KMS-11 (cell line): ENCODE results near the gene PPRC1.
A peak's percentile ranks its signal among the peaks of the same experiment; 100 is the strongest.
"Not testable (repeated sequence)": the region's sequence is repeated elsewhere in the genome, so short reads cannot be mapped to it uniquely, and the experiment has no call there.

ENCODE experiments used
- H2AFZ ChIP-seq: fragments of 200-600 bp; sonication (generic); 2 replicates; pipeline ENCODE4 v1.6.1; 2016; ENCODE audit warnings: antibody characterized with exemption, mixed run types, low read depth
- H3K27ac ChIP-seq: fragments of 200-600 bp; sonication (generic); 2 replicates; pipeline ENCODE4 v1.6.1; 2016; ENCODE audit warnings: mild to moderate bottlenecking, mixed run types
- H3K27me3 ChIP-seq: fragments of 200-600 bp; sonication (generic); 2 replicates; pipeline ENCODE4 v1.6.1; 2017; ENCODE audit warnings: mild to moderate bottlenecking, low read depth, mixed run types, moderate library complexity; ENCODE audit not compliant: insufficient read depth
- H3K36me3 ChIP-seq: fragments of 200-600 bp; sonication (generic); 2 replicates; pipeline ENCODE4 v1.6.1; 2017; ENCODE audit warnings: mild to moderate bottlenecking, mixed run types; ENCODE audit not compliant: insufficient read depth
- H3K4me1 ChIP-seq: fragments of 200-600 bp; sonication (generic); 2 replicates; pipeline ENCODE4 v1.6.1; 2016; ENCODE audit warnings: mild to moderate bottlenecking, low read depth, mixed run types; ENCODE audit not compliant: poor library complexity, severe bottlenecking
- H3K4me2 ChIP-seq: fragments of 200-600 bp; sonication (generic); 2 replicates; pipeline ENCODE4 v1.7.0; 2016; ENCODE audit warnings: mild to moderate bottlenecking, mixed run types
- H3K4me3 ChIP-seq: fragments of 200-600 bp; sonication (generic); IDR thresholded peaks from 2 replicates; pipeline ENCODE4 v1.6.1; 2017; ENCODE audit warnings: low read depth, low read length, mixed read lengths; ENCODE audit not compliant: insufficient read depth
- H3K79me2 ChIP-seq: fragments of 200-600 bp; sonication (generic); 2 replicates; pipeline ENCODE4 v1.6.1; 2016; ENCODE audit warnings: low read depth, mixed run types; ENCODE audit not compliant: insufficient read depth
- H3K9ac ChIP-seq: fragments of 200-600 bp; sonication (generic); 2 replicates; pipeline ENCODE4 v1.6.1; 2016; ENCODE audit warnings: mild to moderate bottlenecking, mixed run types
- H4K20me1 ChIP-seq: fragments of 200-600 bp; sonication (generic); 2 replicates; pipeline ENCODE4 v1.6.1; 2016; ENCODE audit warnings: mild to moderate bottlenecking, mixed run types; ENCODE audit not compliant: insufficient read depth
- TF ChIP-seq, protein P1 (sequence below): fragments of 200-600 bp; sonication (generic); conservative IDR thresholded peaks from 2 replicates; pipeline ENCODE4 v1.6.1; 2017; ENCODE audit warnings: low read depth, mild to moderate bottlenecking, antibody characterized with exemption, low read length, moderate library complexity, mixed read lengths

Gene PPRC1

DNA sequence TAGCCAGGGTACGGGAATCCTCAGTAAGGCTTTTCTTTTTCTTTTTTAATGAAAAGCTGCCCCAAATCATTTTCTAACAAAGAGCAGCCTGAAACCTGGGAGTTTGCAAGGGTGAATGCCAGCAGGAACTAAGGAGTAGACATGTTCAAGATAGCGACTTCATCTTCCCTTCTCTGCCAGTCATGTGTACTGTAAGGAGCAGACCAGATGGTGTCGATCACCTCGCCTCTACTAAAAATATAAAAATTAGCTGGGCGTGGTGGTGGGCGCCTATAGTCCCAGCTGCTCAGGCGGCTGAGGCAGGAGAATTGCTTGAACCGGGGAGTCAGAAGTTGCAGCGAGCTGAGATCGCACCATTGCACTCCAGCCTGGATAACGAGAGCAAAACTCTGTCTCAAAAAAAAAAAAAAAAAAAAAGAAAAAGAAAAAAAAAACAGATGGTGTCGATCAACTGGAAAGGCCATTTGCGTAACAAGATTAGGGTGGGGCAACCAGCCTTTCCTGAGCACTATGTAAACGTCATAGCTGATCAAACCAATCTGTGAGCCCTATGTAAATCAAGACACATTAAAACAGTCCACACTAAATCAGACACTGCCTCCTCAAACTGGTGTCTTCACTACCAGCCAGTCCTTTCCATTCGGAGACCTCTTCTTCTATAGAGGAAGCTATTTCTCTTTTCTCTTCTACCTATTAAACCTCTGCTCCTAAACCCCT, 53.1 kb downstream of the PPRC1 start:
- H4K20me1 ChIP-seq: no peaks in the 10 kb centered on the region
- H3K9ac ChIP-seq: no peak overlapping the region
- no peak overlapping the region for H3K27ac ChIP-seq
- TF ChIP-seq, protein P1, sequence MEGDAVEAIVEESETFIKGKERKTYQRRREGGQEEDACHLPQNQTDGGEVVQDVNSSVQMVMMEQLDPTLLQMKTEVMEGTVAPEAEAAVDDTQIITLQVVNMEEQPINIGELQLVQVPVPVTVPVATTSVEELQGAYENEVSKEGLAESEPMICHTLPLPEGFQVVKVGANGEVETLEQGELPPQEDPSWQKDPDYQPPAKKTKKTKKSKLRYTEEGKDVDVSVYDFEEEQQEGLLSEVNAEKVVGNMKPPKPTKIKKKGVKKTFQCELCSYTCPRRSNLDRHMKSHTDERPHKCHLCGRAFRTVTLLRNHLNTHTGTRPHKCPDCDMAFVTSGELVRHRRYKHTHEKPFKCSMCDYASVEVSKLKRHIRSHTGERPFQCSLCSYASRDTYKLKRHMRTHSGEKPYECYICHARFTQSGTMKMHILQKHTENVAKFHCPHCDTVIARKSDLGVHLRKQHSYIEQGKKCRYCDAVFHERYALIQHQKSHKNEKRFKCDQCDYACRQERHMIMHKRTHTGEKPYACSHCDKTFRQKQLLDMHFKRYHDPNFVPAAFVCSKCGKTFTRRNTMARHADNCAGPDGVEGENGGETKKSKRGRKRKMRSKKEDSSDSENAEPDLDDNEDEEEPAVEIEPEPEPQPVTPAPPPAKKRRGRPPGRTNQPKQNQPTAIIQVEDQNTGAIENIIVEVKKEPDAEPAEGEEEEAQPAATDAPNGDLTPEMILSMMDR: no peak
- H3K4me1 ChIP-seq: peaks cover 48% of the 10 kb centered on the region
- no peak overlapping the region; the same call in 1 of the 2 replicates for H3K4me2 ChIP-seq
- H3K4me3 ChIP-seq: no peak overlapping the region
- H3K79me2 ChIP-seq: no peaks in the 10 kb centered on the region
- H2AFZ ChIP-seq: no peak overlapping the region
- no peaks in the 10 kb centered on the region for H3K27me3 ChIP-seq
- H3K36me3 ChIP-seq: no peaks in the 10 kb centered on the region

DNA sequence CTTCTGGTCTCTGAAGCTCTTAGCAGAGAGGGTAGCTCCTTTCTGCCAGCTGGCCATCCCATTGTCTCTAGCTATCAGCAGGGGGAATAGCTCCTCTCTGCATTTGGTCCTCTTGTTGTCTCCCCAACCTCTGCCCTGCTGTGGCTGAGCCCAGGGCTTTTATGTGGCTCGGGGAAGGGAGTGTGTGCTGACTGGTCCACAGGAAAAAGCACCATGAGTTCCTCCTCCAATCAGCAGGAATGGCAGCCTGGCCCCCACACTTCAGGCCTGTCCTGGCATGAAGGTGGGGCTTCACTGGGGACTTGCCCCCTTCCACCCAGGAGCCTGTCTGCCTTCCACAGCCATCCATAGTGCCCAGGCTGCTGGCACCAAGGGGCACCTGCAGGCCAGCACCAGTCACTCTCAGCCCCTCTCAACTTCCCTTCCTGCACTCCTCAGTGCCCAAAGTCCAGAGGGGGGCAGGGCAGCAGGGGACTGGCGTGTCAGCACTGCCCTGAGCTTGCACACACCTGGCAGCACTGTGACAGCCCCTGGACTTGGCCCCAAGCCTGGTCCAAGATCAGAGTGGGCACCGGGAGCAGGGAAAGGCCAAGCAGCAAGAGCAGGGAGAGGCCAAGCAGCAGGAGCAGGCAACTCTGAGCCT, 55.6 kb downstream of the PPRC1 start:
- Histone ChIP-seq H2AFZ (peak overlapping the region; percentile 81), H3K79me2 (no peaks in the 10 kb centered on the region), H3K9ac (peak overlapping the region; percentile 55), H3K4me3 (no peak overlapping the region), H3K27ac (peak overlapping the region; percentile 97), H3K4me1 (peaks cover 50% of the 10 kb centered on the region), H3K27me3 (no peaks in the 10 kb centered on the region), H3K4me2 (peak overlapping the region; percentile 92), H3K36me3 (no peaks in the 10 kb centered on the region), H4K20me1 (no peaks in the 10 kb centered on the region)
- TF ChIP-seq, protein P1: no peak

DNA sequence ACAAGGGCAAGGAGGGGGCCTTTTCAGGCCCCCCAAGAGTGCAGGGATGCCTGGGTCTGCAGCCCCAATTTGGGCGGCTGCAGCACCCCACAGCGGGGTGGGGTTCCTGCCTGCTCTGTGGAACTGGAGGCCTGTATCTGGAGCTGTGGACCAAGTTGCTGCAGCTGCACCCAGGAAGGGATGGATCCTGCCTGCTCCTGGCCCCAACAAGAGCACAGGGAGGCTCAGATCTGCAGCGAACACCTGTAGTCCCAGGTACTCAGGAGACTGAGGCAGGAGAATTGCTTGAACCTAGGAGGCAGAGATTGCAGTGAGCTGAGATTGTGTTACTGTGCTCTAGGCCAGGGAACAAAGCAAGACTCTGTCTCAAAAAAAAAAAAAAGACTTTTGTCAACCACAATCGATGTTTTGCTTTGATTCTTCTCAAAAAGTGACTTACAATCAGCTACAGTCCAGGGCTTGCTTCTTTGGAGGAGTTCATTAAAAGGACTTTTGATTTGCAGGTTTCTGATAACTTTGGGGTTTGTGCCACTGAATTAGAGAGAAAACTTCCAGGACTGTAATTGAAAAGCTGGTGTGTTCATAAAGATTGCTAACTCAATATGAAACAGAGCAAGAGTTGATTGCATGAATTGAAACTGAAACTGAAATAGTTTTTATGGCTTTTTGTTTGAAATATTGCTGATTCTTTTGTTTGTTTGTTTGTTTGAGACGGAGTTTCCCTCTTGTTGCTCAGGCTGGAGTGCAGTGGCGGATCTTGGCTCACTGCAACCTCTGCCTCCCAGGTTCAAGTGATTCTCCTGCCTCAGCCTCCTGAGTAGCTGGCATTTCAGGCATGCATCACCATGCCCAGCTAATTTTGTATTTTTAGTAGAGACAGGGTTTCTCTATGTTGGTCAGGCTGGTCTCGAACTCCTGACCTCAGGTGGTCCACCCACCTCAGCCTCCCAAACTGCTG, 56.4 kb downstream of the PPRC1 start:
- not testable (repeated sequence) for H3K4me3 ChIP-seq

DNA sequence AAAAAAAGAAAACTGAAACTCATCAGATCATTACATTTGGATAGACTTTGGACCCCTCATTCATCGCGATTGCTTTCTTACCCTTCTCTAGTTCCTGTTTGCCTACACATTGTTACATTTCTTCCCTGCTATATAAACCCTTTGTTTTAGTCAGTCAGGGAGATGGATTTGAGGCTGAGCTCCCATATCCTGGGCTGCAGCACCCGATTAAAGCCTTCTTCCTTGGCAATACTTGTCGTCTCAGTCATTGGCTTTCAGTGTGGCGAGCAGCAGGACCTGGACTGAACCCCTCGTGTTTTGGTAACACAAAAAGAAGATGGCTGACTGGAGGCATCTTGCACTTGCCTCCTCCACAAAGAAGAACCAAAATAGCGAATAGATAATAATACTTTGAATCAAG, 59.1 kb downstream of the PPRC1 start:
- no peaks in the 10 kb centered on the region for H3K27me3 ChIP-seq
- no peak overlapping the region for H2AFZ ChIP-seq
- H3K36me3 ChIP-seq: no peaks in the 10 kb centered on the region
- TF ChIP-seq, protein P1: no peak
- H3K79me2 ChIP-seq: no peaks in the 10 kb centered on the region
- H3K4me1 ChIP-seq: peaks cover 36% of the 10 kb centered on the region
- no peak overlapping the region for H3K4me3 ChIP-seq
- H3K9ac ChIP-seq: no peak overlapping the region
- H4K20me1 ChIP-seq: no peaks in the 10 kb centered on the region
- H3K27ac ChIP-seq: no peak overlapping the region
- H3K4me2 ChIP-seq: no peak overlapping the region

More for the DNA sequence above, 56.4 kb downstream of the PPRC1 start:
- Histone ChIP-seq H2AFZ (peak overlapping the region; percentile 81), H3K9ac (peak overlapping the region; percentile 55), H3K4me2 (peak overlapping the region; percentile 92), H3K27ac (peak overlapping the region; percentile 97), H3K4me1 (peaks cover 50% of the 10 kb centered on the region)
- H3K36me3 ChIP-seq, H4K20me1 ChIP-seq, H3K79me2 ChIP-seq, H3K27me3 ChIP-seq: not testable (repeated sequence)
